ENCODE data around the gene FAM219A. TPM values are rescaled to one million over a fixed set of nuclear protein-coding genes. Genes with fewer than 3 reads are reported as not detected.

FAM219A gene
- total RNA-seq, 2 donors from 2014 or later: 14.4 to 16.5 TPM

DNA sequence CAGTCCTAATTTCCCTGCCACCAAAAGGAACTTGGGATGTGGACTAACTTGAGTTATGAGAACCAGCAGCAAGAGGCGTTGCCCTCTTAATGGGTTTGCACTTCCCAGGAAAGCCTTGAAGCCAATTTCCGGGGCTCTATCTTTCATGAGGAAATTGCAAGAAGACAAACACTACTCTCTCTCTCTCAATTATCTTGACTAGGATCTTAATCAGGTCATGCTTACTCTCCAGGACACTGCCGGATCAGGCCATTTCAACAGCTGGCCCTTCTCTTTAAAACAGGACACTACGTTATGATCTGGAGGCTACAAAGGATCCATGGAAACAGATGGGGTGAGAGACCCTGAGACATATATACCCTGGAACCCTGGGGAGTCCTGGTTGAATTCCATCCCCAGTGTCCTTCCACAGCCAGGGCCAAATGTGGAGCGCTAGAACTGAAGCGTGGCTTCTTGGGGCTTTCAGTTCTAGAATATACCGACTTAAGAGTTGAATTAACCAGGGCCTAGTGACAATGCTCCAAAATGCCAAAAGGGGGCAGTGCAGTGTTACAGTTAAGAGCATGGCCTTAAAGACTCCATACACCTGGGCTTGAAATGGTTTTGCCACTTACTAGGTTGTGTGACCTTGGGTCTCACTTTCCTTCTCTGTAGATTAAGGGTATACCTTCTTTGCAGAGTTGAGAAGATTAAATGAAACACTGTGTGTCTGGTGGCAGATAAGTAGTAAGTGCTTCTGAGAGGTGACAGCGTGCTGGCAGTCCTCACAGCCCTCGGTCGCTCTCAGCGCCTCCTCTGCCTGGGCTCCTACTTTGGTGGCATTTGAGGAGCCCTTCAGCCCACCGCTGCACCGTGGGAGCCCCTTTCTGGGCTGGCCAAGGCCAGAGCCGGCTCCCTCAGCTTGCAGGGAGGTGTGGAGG is 21.1 kb downstream of the FAM219A start:
- H3K4me1 ChIP-seq (replicated peaks): peaks cover 3% of the 10 kb centered on the region
- no peaks in the 10 kb centered on the region for H3K36me3 ChIP-seq
- DNase-seq (ENCODE audit: low spot score): peak; percentile 62
- H3K27me3 ChIP-seq (replicated peaks; ENCODE audit: insufficient read depth): no peaks in the 10 kb centered on the region
- TF ChIP-seq, protein P1, sequence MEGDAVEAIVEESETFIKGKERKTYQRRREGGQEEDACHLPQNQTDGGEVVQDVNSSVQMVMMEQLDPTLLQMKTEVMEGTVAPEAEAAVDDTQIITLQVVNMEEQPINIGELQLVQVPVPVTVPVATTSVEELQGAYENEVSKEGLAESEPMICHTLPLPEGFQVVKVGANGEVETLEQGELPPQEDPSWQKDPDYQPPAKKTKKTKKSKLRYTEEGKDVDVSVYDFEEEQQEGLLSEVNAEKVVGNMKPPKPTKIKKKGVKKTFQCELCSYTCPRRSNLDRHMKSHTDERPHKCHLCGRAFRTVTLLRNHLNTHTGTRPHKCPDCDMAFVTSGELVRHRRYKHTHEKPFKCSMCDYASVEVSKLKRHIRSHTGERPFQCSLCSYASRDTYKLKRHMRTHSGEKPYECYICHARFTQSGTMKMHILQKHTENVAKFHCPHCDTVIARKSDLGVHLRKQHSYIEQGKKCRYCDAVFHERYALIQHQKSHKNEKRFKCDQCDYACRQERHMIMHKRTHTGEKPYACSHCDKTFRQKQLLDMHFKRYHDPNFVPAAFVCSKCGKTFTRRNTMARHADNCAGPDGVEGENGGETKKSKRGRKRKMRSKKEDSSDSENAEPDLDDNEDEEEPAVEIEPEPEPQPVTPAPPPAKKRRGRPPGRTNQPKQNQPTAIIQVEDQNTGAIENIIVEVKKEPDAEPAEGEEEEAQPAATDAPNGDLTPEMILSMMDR (IDR thresholded peaks at IDR 0.05): peak; percentile 12 to 79 (median 66)
- no peak for TF ChIP-seq POLR2A (IDR thresholded peaks at IDR 0.05)
- no peak overlapping the region for H3K4me3 ChIP-seq
- intact Hi-C loops (cut with DNase I): loop anchor here (1.0 kb wide), 1 partner anchor 63 kb away; no protein-coding TSS in a partner anchor
- no peaks in the 10 kb centered on the region for H3K9me3 ChIP-seq
- 64% methylated on average over 14 of the region's 14 CpGs for WGBS
- no peak overlapping the region for H3K27ac ChIP-seq

GRCh38 chr9:34431667-34432066 is 26.7 kb downstream of the FAM219A start:
- DNase-seq (ENCODE audit: low spot score): no peak
- Histone ChIP-seq H3K4me1 (replicated peaks) (peaks cover 7% of the 10 kb centered on the region), H3K36me3 (no peaks in the 10 kb centered on the region), H3K4me3 (no peak overlapping the region), H3K9me3 (no peaks in the 10 kb centered on the region), H3K27me3 (replicated peaks; ENCODE audit: insufficient read depth) (no peaks in the 10 kb centered on the region), H3K27ac (no peak overlapping the region)
- WGBS: 78% methylated on average over 2 of the region's 2 CpGs
- TF ChIP-seq POLR2AphosphoS5 (IDR thresholded peaks at IDR 0.05): no peak
- no peak for TF ChIP-seq POLR2A (IDR thresholded peaks at IDR 0.05)
- TF ChIP-seq, protein P1 (IDR thresholded peaks at IDR 0.05): no peak
- intact Hi-C loops (cut with DNase I): no loop called here

- Histone ChIP-seq H3K27me3 (replicated peaks; ENCODE audit: insufficient read depth) (no peaks in the 10 kb centered on the region), H3K4me3 (no peak overlapping the region), H3K4me1 (replicated peaks) (peaks cover 7% of the 10 kb centered on the region), H3K36me3 (no peaks in the 10 kb centered on the region), H3K9me3 (no peaks in the 10 kb centered on the region), H3K27ac (no peak overlapping the region)
- DNase-seq (ENCODE audit: low spot score): peak; percentile 34
- 16% methylated on average over 4 of the region's 4 CpGs for WGBS
- TF ChIP-seq POLR2AphosphoS5 (IDR thresholded peaks at IDR 0.05) (no peak), POLR2A (IDR thresholded peaks at IDR 0.05) (no peak)
- TF ChIP-seq, protein P1 (IDR thresholded peaks at IDR 0.05): no peak
- intact Hi-C loops (cut with DNase I): no loop called here
Observed at GRCh38 chr9:34430843-34431437, 27.4 kb downstream of the FAM219A start.

DNA sequence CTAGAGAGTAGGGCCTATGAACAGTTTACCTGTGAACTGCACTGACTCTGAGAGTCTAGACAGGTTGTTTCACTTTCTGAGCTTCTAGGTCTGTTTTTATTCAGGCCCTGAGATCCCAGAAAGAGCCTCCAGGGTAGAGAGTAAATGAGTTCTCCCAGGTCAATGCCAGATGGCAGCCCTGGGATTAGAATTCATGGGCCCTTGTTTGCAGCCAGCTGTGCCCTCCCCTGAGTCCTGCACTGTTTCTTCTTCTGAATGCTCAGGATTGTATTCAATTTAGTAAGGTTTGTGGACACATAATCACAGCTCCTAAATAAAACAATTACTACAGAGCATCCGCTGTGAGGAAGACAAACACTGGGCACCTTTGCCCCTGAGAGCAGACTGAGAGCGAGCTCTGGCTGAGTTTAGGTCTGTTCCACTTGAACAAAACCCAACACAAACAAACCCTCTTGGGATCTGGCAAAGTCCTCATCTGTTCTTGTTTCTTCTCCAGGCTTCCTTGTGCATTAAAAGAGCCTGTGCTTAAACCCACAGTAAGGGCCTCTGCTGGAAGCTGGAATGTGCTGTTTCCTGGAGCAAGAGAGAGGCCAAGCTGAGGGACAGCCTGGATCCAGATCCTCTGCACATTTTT is 29.9 kb downstream of the FAM219A start:
- intact Hi-C loops (cut with DNase I): no loop called here
- Histone ChIP-seq H3K27ac (no peak overlapping the region), H3K4me3 (no peak overlapping the region), H3K9me3 (no peaks in the 10 kb centered on the region), H3K27me3 (replicated peaks; ENCODE audit: insufficient read depth) (no peaks in the 10 kb centered on the region), H3K4me1 (replicated peaks) (peaks cover 7% of the 10 kb centered on the region), H3K36me3 (no peaks in the 10 kb centered on the region)
- TF ChIP-seq, protein P1 (IDR thresholded peaks at IDR 0.05): no peak
- TF ChIP-seq POLR2A (IDR thresholded peaks at IDR 0.05) (no peak), POLR2AphosphoS5 (IDR thresholded peaks at IDR 0.05) (no peak)
- DNase-seq (ENCODE audit: low spot score): no peak
- 31% methylated on average over 2 of the region's 2 CpGs for WGBS

All from prostate gland (tissue), 2 donors.